ENCODE measurements around the gene TENM4.
A peak's percentile ranks its signal among the peaks of the same experiment; 100 is the strongest.

The TENM4 gene

GRCh38 chr11:79045018-79045799, 395.6 kb downstream of the TENM4 start:
- DNase-seq: no peak

DNA sequence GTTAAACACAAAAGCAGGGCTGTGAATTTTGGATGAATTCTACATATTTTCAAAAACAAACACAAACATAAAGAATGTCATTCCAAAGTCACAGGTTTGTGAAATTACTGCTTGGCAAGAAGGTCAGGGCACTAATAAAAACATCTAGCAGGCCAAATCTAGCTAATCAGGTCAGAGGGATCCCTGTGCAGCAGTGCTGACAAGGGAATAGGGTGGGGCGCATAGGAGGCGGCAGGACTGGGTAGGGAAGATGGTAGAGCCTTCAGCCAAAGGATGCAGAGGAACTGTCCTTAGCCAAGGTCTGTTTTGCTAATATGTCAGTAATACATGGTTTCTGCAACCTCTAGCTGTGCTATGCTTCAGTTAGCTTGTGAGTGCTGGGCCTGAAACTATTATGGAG, 396.6 kb downstream of the TENM4 start:
- DNase-seq: no peak

GRCh38 chr11:79043726-79044125, 397.1 kb downstream of the TENM4 start:
- no peak for DNase-seq

GRCh38 chr11:79042824-79043223, 398.0 kb downstream of the TENM4 start:
- no peak for DNase-seq

- DNase-seq: peak in 1 of 2 experiments; percentile 4
Measured at GRCh38 chr11:79040348-79040747, 400.5 kb downstream of the TENM4 start.

- DNase-seq: no peak
Measured at GRCh38 chr11:79039122-79039521, 401.7 kb downstream of the TENM4 start.

DNA sequence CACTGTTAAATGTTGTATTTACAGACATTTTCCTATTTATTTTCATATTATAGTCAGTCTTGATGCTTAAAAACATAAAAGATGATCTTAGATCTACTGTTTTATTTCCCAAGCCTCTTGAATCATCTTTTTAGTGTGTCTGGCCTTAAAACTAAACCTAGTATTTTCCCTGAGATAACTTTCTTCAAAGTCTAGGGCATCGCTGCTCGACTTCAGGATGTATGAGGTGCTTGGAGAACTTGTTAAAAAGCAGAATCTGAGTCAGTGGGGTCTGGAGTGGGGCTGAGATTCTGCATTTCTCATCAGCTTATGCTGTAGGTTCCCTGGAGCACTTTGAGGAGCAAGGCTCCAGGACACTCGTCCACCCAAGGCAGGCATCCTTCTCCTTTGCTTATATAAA, 404.9 kb downstream of the TENM4 start:
- no peak for DNase-seq

DNA sequence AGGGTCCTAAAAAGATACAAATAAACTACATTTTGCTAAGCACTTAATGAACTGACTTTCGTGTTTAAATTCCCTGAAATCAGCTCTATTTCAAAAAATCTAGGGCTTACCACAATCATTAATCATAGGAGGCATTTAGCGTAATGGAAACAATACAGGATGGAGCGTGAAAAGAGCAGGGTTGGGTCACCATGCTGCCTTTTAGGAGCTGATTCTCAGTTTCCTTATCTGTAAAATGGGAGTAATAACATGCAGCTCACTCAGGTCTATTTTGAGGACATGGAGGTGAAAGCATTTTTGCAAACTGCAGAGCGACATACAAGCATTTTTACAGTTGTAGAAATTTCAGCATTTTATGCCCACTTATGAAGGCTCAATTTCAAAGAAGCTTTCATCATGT, 407.0 kb downstream of the TENM4 start:
- DNase-seq: no peak

- no peak for DNase-seq
Measured at GRCh38 chr11:79030448-79030847, 410.4 kb downstream of the TENM4 start.

DNA sequence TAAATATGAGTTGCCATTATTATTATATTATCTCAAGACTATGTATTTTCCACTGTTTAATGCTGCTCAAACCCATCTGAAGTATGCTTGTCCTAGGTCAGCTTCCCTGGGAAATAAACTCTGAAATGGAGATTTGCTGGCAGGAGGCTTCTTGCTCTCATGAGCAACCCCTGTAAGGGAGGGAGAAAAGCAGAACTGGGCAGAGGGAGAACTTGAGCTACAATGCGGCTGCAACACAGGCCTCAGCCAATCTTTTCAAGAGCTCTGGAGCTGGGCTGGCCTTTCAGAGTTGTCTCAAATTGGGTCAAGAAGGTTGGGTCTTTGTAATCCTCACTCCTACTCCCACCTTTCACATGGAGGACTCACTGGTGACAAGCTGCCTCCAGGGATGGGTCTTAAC, 412.6 kb downstream of the TENM4 start:
- DNase-seq: no peak

- no peak for DNase-seq
Measured at GRCh38 chr11:79026803-79027445, 413.9 kb downstream of the TENM4 start.

DNA sequence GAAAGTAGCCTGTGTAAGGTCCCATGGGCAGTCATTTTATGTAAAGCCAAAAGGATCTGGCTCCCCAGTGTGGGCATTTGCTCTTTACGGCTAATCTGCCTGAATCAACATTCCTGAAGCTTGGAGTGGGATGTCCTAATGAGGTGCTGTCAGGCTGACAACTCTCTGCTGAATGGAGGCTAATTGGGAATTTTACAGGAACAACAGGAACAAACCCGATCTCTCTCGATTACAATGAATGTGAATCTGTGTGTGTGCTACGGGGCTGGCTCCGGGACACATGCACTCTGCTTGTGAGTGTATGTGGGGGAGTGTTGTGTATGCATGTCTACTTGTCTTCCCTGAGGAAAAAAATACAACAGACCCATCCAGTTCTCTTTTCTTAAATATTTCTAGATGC, 415.2 kb downstream of the TENM4 start:
- no peak for DNase-seq

DNA sequence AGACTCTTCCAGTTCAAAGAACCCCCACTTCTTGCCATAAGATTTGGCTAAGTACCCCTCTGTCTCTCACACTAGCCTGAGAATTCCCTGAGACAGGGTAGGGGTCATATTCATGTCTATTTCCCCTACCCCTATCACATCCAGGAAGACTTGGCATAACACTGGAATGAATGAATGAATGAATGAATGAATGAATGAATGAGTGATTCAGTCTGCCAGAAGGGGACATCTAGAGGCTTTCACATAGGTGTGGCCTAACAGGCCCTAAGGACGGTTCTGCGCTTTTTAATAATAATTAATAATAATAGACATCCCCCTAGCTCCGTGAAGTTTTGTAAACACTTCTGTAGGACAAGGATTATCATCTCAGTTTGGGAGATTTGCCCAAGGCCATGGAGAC, 415.7 kb downstream of the TENM4 start:
- DNase-seq: no peak

GRCh38 chr11:79022265-79022664, 418.6 kb downstream of the TENM4 start:
- no peak for DNase-seq

- no peak for DNase-seq
Measured at GRCh38 chr11:79021601-79022000, 419.2 kb downstream of the TENM4 start.

DNA sequence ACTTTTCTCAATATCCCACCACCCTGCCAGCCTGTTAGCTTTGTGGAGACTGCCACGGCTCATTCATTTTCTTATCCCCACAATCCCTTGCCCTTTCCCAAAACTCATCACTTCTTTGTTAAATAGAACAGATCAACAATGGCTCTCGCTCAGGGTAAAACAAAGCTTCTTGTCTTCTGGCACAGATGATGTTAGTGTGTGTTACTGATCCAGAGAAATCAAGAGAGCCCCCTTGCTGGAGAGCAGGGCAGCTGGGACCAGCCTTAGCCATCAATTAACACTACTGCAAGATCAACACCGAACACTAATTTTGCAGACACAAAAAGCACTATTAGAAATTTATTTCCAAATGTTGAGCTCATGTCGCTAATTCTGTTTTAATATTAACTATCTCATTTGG, 420.9 kb downstream of the TENM4 start:
- DNase-seq: no peak

DNA sequence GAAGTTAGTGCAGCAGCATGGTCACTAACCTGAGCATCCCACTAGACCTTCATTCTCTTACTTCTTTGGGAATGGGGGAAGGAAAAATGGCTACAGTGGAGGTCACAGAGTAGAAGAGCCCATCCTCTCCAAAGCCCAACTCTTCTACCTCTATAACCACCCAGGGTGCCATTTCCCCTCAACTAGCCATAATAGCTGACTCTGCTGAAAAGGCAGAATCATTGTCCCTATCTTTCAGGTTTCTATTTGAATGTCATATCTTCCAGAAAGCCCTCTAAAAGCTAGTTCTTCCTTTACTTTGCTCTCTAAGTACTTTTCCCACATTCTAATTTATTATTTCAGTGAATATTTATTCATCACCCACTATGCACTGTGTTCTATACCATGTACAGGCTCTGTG, 421.6 kb downstream of the TENM4 start:
- no peak for DNase-seq

DNA sequence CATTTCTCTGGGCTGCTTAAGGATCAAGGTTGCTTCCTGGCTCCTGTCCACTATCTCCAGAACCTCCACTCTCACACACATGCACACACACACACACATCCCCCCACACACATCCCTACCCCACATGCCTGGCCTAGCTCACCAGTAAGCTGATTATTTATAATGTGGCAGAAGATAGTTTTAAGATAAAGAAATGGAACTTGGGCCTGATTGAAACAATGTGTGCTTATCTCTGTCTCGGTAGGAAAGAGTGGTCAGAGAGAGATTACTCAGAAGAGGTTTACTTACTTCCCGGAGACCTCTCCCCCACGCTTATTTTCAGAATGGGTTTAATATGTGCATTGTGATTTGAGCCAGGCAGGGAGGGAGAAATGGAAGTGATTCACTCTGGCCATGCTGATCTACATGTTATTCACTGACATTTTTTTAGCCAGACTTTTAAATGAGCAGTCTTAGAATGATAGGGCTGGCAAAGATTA, 422.4 kb downstream of the TENM4 start:
- no peak for DNase-seq

GRCh38 chr11:79017811-79018210, 423.0 kb downstream of the TENM4 start:
- DNase-seq: no peak

DNA sequence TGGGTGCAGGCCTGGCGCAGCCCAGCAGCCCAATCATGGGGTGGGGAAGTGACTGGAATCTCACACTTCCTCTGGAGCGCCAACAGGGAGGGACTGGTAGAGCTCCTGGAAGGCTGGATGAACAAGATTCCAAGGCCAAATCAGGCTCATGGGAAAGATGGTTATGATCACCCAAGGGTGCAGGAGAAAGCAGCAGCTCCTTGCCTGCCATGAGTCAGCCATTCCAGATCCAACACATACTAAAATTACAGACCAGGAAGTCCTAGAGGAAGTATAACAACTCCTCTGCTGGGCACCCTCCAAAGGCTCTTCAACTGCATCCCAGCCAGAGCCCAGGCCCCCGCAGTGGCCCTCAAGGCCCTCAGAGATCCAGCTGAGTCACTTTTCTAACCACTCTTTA, 427.3 kb downstream of the TENM4 start:
- DNase-seq: no peak

GRCh38 chr11:79011357-79011756, 429.5 kb downstream of the TENM4 start:
- DNase-seq: no peak

DNA sequence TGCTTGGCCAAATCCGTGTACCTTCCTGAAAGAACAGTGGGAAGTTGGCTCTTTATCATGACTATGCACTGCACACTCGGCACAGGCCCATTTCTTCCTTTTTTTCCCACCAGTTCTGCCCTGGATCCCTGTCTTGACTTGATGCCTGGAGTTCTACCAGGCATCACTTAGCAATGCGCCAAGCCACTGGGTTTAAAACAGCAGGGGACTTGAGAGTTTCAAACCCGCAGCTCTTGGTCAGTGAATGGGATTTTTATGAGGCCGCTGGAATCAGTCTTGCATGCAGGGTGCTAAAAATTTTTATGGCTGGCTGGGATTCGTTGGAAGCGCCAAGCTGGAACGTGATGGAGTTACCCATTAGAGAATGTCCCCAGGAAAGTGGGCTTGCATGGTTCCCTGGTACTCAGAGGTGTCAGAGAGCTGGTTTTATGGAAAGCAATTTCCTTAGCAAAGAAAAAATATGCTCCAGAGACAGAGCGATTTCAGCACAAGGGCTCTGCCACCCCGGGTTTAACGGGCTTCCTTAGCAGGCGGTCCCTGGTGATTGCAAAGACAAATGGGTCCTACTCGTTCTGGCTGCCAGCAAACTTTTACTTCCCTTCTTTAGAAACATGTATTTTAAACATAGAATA, 432.9 kb downstream of the TENM4 start:
- DNase-seq: no peak

- DNase-seq: no peak
Measured at GRCh38 chr11:79006854-79007253, 434.0 kb downstream of the TENM4 start.

DNA sequence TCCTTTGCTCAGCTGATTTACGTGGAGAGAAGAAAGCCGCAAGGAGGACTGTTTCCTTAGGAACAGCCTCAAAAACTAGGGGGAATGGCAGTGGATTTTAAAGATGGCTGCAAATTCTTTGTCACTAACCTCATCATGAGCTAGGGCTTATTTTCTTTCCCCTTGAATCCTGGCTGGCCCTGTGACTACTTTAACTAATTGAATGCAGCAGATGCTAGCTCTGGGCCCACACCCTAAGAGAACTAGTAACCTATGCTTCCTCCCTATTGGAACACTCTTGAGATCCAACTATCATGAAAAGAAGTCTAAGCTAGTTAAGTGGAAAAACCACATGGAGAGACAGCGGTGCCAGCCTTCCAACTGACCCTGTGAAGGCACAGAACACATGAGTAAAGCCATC, 444.8 kb downstream of the TENM4 start:
- DNase-seq: no peak
